ENCODE measurements around the gene FGFRL1. TPM values are rescaled to one million over a fixed set of nuclear protein-coding genes. Genes with fewer than 3 reads are reported as not detected.

FGFRL1 gene
- total and polyA plus RNA-seq, 2 of the 13 experiments (the other 11 are each of a cell fraction or from before 2014, with no cell fraction given), result 19.1 to 30.6 TPM

DNA sequence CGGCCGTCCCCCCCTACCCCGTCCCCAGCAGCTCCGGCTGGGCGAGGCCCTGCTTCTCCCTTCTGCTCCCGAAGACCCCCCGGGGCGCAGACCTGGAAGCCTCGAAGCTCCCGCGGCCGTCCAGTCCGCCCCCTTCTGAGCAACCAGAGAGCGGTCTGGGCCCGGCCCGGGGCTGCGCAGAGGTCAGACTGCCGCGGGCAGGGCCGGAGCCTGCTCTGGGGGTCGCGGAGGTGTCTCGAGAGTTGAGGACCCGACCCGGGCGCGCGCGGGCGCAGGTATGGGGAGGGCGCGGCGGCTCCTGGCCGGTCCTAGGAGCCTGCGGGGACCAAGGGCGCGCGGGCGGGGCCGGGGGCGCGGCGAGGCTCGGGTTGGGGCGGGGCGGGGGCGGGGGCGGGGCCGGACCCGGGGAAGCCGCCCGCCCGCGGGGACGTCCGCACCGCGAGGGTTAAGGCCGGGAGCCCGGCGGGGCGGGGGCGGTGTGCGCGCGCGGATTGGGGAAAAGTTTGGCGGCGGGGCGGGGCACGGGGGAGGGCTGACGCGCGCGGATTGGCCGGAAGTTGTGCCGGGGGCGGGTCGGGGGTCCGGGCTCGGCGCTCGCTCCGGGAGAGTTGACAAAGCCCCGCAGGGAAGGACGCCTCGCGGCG, at the start of gene FGFRL1 (continued):
- peak; percentile 59 for TF ChIP-seq SP2 (CRISPR knock-in tag; IDR thresholded peaks at IDR 0.05)
- no peak for TF ChIP-seq ZNF136 (CRISPR knock-in tag; IDR thresholded peaks at IDR 0.05; ENCODE audit: low read depth)
- no peak for TF ChIP-seq ZNF20 (CRISPR knock-in tag; IDR thresholded peaks at IDR 0.05)
- TF ChIP-seq SP5 (CRISPR knock-in tag; IDR thresholded peaks at IDR 0.05; ENCODE audit: borderline replicate concordance, low read depth), result 0 out of 2 replicates have a peak, but pooled peaks have one; percentile 18
- no peak for TF ChIP-seq ZBTB20 (CRISPR knock-in tag; IDR thresholded peaks at IDR 0.05; ENCODE audit: borderline replicate concordance, low read depth)
- TF ChIP-seq ZBTB14 (CRISPR knock-in tag; IDR thresholded peaks at IDR 0.05), result no peak
- TF ChIP-seq NONO (IDR thresholded peaks at IDR 0.05), result no peak
- no peak for TF ChIP-seq NONO (CRISPR knock-in tag; conservative IDR thresholded peaks at IDR 0.05)
- TF ChIP-seq EZH2 (conservative IDR thresholded peaks at IDR 0.05; ENCODE audit: low read depth, low read length), result no peak
- TF ChIP-seq SAP130 (CRISPR knock-in tag; IDR thresholded peaks at IDR 0.05; ENCODE audit: low read depth), result peak; percentile 12; the same call in 1 of the 2 replicates
- TF ChIP-seq, protein P1, sequence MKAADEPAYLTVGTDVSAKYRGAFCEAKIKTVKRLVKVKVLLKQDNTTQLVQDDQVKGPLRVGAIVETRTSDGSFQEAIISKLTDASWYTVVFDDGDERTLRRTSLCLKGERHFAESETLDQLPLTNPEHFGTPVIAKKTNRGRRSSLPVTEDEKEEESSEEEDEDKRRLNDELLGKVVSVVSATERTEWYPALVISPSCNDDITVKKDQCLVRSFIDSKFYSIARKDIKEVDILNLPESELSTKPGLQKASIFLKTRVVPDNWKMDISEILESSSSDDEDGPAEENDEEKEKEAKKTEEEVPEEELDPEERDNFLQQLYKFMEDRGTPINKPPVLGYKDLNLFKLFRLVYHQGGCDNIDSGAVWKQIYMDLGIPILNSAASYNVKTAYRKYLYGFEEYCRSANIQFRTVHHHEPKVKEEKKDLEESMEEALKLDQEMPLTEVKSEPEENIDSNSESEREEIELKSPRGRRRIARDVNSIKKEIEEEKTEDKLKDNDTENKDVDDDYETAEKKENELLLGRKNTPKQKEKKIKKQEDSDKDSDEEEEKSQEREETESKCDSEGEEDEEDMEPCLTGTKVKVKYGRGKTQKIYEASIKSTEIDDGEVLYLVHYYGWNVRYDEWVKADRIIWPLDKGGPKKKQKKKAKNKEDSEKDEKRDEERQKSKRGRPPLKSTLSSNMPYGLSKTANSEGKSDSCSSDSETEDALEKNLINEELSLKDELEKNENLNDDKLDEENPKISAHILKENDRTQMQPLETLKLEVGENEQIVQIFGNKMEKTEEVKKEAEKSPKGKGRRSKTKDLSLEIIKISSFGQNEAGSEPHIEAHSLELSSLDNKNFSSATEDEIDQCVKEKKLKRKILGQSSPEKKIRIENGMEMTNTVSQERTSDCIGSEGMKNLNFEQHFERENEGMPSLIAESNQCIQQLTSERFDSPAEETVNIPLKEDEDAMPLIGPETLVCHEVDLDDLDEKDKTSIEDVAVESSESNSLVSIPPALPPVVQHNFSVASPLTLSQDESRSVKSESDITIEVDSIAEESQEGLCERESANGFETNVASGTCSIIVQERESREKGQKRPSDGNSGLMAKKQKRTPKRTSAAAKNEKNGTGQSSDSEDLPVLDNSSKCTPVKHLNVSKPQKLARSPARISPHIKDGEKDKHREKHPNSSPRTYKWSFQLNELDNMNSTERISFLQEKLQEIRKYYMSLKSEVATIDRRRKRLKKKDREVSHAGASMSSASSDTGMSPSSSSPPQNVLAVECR (CRISPR knock-in tag; IDR thresholded peaks at IDR 0.05; ENCODE audit: borderline replicate concordance), result no peak; the same call in 1 of the 2 replicates
- no peak for TF ChIP-seq SP140L (CRISPR knock-in tag; IDR thresholded peaks at IDR 0.05; ENCODE audit: borderline replicate concordance)
- TF ChIP-seq THRA (CRISPR knock-in tag; IDR thresholded peaks at IDR 0.05; ENCODE audit: borderline replicate concordance), result no peak
- TF ChIP-seq SNAI1 (CRISPR knock-in tag; IDR thresholded peaks at IDR 0.05; ENCODE audit: borderline replicate concordance), result no peak
- no peak for TF ChIP-seq RFXANK (CRISPR knock-in tag; IDR thresholded peaks at IDR 0.05)
- TF ChIP-seq ZNF652 (CRISPR knock-in tag; IDR thresholded peaks at IDR 0.05; ENCODE audit: borderline replicate concordance, low read depth), result peak; percentile 86
- TF ChIP-seq POLR2A (IDR thresholded peaks at IDR 0.05; ENCODE audit: insufficient read depth in 1 of 2, low read depth in 2 of 2, low read length in 2 of 2), result 0 out of 4 replicates have a peak, but pooled peaks of 1 of the 2 experiments have one; percentile 46
- 0 out of 2 replicates have a peak, but pooled peaks have one; percentile 24 for TF ChIP-seq ZSCAN21 (CRISPR knock-in tag; IDR thresholded peaks at IDR 0.05; ENCODE audit: borderline replicate concordance)
- TF ChIP-seq TARDBP (CRISPR knock-in tag; IDR thresholded peaks at IDR 0.05), result no peak
- TF ChIP-seq ZFP36L1 (CRISPR knock-in tag; IDR thresholded peaks at IDR 0.05), result no peak
- no peak for TF ChIP-seq XBP1 (CRISPR knock-in tag; IDR thresholded peaks at IDR 0.05)
- peak; percentile 62 for TF ChIP-seq GABPB1 (CRISPR knock-in tag; IDR thresholded peaks at IDR 0.05)
- 0 out of 2 replicates have a peak, but pooled peaks have one; percentile 30 for TF ChIP-seq RBFOX2 (IDR thresholded peaks at IDR 0.05; ENCODE audit: low read depth, low read length)

All from HepG2 (cell line).